ENCODE measurements around the gene IPO8. TPM values are rescaled to one million over a fixed set of nuclear protein-coding genes. Genes with fewer than 3 reads are reported as not detected.
"Not testable (repeated sequence)": the region's sequence is repeated elsewhere in the genome, so short reads cannot be mapped to it uniquely, and the experiment has no call there.

IPO8 gene
- total RNA-seq, 1 experiment from 2014 or later, result 33.6 TPM

DNA sequence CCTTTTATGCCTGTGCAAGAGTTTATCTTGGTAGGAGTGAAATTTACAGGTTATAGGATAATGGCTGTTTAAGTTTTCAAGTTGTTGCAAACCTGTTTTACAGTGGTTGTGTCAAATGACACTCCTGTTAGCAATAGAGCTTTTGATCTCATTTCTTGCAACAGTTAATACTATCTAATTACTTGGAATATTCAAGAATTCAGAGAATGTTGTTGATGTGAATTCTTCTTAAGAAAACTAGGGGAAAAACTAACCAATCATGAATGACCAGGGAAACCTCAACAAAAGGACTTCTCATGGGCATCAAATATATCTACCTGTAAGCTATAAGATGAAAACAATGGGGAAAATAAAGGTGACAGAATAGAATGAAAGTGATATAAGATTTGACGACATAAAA lies 85.0 kb downstream of the IPO8 start:
- Histone ChIP-seq H3K27me3 (ENCODE audit: low read length) (no peaks in the 10 kb centered on the region), H3K9me2 (replicated peaks; ENCODE audit: insufficient read depth, low read length) (no peaks in the 10 kb centered on the region), H3K9me3 (ENCODE audit: low read length) (no peaks in the 10 kb centered on the region), H3K9ac (ENCODE audit: low read length) (no peak overlapping the region), H3K4me3 (ENCODE audit: low read length) (no peak overlapping the region), H3K4me2 (ENCODE audit: low read depth, low read length, poor library complexity, severe bottlenecking) (no peak overlapping the region), H2AFZ (ENCODE audit: low read length) (no peak overlapping the region), H3K36me3 (ENCODE audit: insufficient read depth, low read length) (no peaks in the 10 kb centered on the region), H3K4me1 (ENCODE audit: low read length) (no peaks in the 10 kb centered on the region), H3K79me2 (ENCODE audit: low read length) (no peaks in the 10 kb centered on the region), H4K20me1 (ENCODE audit: insufficient read depth, low read depth, low read length) (no peaks in the 10 kb centered on the region), H3K27ac (ENCODE audit: low read length) (no peak overlapping the region)
- no peak for DNase-seq

DNA sequence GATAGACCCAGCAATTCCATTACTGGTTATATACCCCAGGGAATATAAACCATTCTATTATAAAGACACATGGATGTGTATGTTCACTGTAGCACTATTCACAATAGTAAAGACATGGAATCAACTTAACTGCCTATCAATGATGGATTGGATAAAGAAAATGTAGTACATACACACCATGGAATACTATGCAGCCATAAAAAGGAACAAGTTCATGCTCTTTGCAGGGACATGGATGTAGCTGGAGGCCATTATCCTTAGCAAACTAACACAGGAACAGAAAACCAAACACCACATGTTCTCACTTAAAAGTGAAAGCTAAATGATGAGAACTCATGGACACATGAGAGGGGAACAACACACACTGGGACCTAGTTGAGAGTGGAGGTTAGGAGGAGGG lies 85.8 kb downstream of the IPO8 start:
- H3K4me3 ChIP-seq (ENCODE audit: low read length); H4K20me1 ChIP-seq (ENCODE audit: insufficient read depth, low read depth, low read length); H3K9me2 ChIP-seq (replicated peaks; ENCODE audit: insufficient read depth, low read length); H3K36me3 ChIP-seq (ENCODE audit: insufficient read depth, low read length); H3K79me2 ChIP-seq (ENCODE audit: low read length); H3K4me1 ChIP-seq (ENCODE audit: low read length); H2AFZ ChIP-seq (ENCODE audit: low read length); H3K27me3 ChIP-seq (ENCODE audit: low read length); DNase-seq; H3K9me3 ChIP-seq (ENCODE audit: low read length); H3K27ac ChIP-seq (ENCODE audit: low read length); H3K9ac ChIP-seq (ENCODE audit: low read length); H3K4me2 ChIP-seq (ENCODE audit: low read depth, low read length, poor library complexity, severe bottlenecking): not testable (repeated sequence)

GRCh38 chr12:30604302-30604701 lies 91.4 kb downstream of the IPO8 start:
- not testable (repeated sequence) for H3K79me2 ChIP-seq (ENCODE audit: low read length); H3K9me2 ChIP-seq (replicated peaks; ENCODE audit: insufficient read depth, low read length); H2AFZ ChIP-seq (ENCODE audit: low read length); DNase-seq; H3K9me3 ChIP-seq (ENCODE audit: low read length); H3K27ac ChIP-seq (ENCODE audit: low read length); H3K27me3 ChIP-seq (ENCODE audit: low read length); H3K36me3 ChIP-seq (ENCODE audit: insufficient read depth, low read length); H3K4me3 ChIP-seq (ENCODE audit: low read length); H3K4me2 ChIP-seq (ENCODE audit: low read depth, low read length, poor library complexity, severe bottlenecking); H3K9ac ChIP-seq (ENCODE audit: low read length); H3K4me1 ChIP-seq (ENCODE audit: low read length); H4K20me1 ChIP-seq (ENCODE audit: insufficient read depth, low read depth, low read length)

DNA sequence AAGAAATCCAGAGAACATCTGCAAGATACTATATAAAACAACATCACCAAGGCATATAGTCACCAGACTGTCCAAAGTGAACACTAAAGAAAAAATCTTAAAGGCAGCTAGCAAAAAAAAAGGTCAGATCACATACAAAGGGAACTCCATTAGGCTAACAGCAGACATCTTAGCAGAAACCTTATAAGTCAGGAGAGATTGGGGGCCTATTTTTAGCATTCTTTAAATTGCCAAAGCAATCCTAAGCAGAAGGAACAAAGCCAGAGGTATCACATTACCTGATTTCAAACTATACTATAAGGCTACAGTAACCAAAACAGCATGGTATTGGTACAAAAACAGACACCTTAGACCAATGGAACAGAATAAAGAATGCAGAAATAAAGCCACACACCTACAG lies 92.5 kb downstream of the IPO8 start:
- no peaks in the 10 kb centered on the region for H3K36me3 ChIP-seq (ENCODE audit: insufficient read depth, low read length)
- H3K9me2 ChIP-seq (replicated peaks; ENCODE audit: insufficient read depth, low read length), result no peaks in the 10 kb centered on the region
- H3K4me1 ChIP-seq (ENCODE audit: low read length), result no peaks in the 10 kb centered on the region
- no peaks in the 10 kb centered on the region for H3K27me3 ChIP-seq (ENCODE audit: low read length)
- no peak overlapping the region for H3K4me2 ChIP-seq (ENCODE audit: low read depth, low read length, poor library complexity, severe bottlenecking)
- no peak overlapping the region for H3K4me3 ChIP-seq (ENCODE audit: low read length)
- H3K27ac ChIP-seq (ENCODE audit: low read length), result no peak overlapping the region
- no peaks in the 10 kb centered on the region for H3K79me2 ChIP-seq (ENCODE audit: low read length)
- H3K9ac ChIP-seq (ENCODE audit: low read length), result no peak overlapping the region
- H2AFZ ChIP-seq (ENCODE audit: low read length), result no peak overlapping the region
- no peak for DNase-seq
- no peaks in the 10 kb centered on the region for H4K20me1 ChIP-seq (ENCODE audit: insufficient read depth, low read depth, low read length)
- no peaks in the 10 kb centered on the region for H3K9me3 ChIP-seq (ENCODE audit: low read length)

DNA sequence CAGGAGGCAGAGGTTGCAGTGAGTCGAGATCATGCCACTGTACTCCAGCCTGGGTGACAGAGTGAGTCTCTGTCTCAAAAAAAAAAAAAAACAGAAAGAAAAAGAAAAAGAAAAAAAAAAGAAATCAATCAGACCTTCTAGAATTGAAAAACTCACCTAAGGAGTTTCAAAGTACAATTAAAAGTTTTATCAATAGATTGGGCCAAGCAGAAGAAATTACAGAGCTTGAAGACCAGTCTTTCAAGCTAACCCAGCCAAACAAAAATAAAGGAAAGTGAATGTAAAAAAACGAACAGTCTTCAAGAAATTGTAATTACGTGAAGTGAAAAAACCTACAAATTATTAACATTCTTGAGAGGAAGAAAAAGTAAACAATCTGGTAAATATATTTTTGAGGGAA lies 93.0 kb downstream of the IPO8 start:
- H3K27me3 ChIP-seq (ENCODE audit: low read length), result no peaks in the 10 kb centered on the region
- no peak for DNase-seq
- no peaks in the 10 kb centered on the region for H3K36me3 ChIP-seq (ENCODE audit: insufficient read depth, low read length)
- no peaks in the 10 kb centered on the region for H3K9me3 ChIP-seq (ENCODE audit: low read length)
- H3K9me2 ChIP-seq (replicated peaks; ENCODE audit: insufficient read depth, low read length), result no peaks in the 10 kb centered on the region
- no peak overlapping the region for H3K4me2 ChIP-seq (ENCODE audit: low read depth, low read length, poor library complexity, severe bottlenecking)
- no peak overlapping the region for H3K27ac ChIP-seq (ENCODE audit: low read length)
- H2AFZ ChIP-seq (ENCODE audit: low read length), result no peak overlapping the region
- H3K4me3 ChIP-seq (ENCODE audit: low read length), result no peak overlapping the region
- H3K79me2 ChIP-seq (ENCODE audit: low read length), result no peaks in the 10 kb centered on the region
- H4K20me1 ChIP-seq (ENCODE audit: insufficient read depth, low read depth, low read length), result no peaks in the 10 kb centered on the region
- H3K9ac ChIP-seq (ENCODE audit: low read length), result no peak overlapping the region
- no peaks in the 10 kb centered on the region for H3K4me1 ChIP-seq (ENCODE audit: low read length)

DNA sequence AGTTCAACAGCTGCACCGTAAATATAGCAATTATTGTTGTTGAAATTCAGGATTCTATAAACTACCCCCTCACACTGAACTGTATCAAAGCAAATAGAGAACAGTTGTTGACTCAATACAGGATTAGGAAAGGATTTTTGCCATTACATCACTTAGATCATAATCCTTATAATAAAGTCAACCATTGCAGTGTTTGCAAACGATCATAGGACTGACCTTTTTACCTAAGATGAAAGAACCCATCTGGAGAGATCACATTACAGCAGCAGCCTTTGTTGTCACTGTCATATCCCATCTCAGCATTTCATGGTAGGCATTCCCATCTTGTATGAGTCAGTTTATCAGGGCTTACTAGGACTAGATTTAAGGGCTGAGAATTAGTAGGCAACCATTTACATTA lies 96.1 kb downstream of the IPO8 start:
- no peaks in the 10 kb centered on the region for H3K9me3 ChIP-seq (ENCODE audit: low read length)
- no peak for DNase-seq
- H3K4me1 ChIP-seq (ENCODE audit: low read length), result no peaks in the 10 kb centered on the region
- H3K79me2 ChIP-seq (ENCODE audit: low read length), result no peaks in the 10 kb centered on the region
- H3K27me3 ChIP-seq (ENCODE audit: low read length), result no peaks in the 10 kb centered on the region
- no peak overlapping the region for H2AFZ ChIP-seq (ENCODE audit: low read length)
- H3K9ac ChIP-seq (ENCODE audit: low read length), result no peak overlapping the region
- H3K4me2 ChIP-seq (ENCODE audit: low read depth, low read length, poor library complexity, severe bottlenecking), result no peak overlapping the region
- no peak overlapping the region for H3K4me3 ChIP-seq (ENCODE audit: low read length)
- H3K36me3 ChIP-seq (ENCODE audit: insufficient read depth, low read length), result no peaks in the 10 kb centered on the region
- H4K20me1 ChIP-seq (ENCODE audit: insufficient read depth, low read depth, low read length), result no peaks in the 10 kb centered on the region
- no peaks in the 10 kb centered on the region for H3K9me2 ChIP-seq (replicated peaks; ENCODE audit: insufficient read depth, low read length)
- no peak overlapping the region for H3K27ac ChIP-seq (ENCODE audit: low read length)

GRCh38 chr12:30598889-30599288 lies 96.8 kb downstream of the IPO8 start:
- H3K4me3 ChIP-seq (ENCODE audit: low read length), result no peak overlapping the region
- H3K36me3 ChIP-seq (ENCODE audit: insufficient read depth, low read length), result no peaks in the 10 kb centered on the region
- DNase-seq, result no peak
- H3K9me2 ChIP-seq (replicated peaks; ENCODE audit: insufficient read depth, low read length), result no peaks in the 10 kb centered on the region
- H2AFZ ChIP-seq (ENCODE audit: low read length), result no peak overlapping the region
- H3K27ac ChIP-seq (ENCODE audit: low read length), result no peak overlapping the region
- no peaks in the 10 kb centered on the region for H3K79me2 ChIP-seq (ENCODE audit: low read length)
- no peaks in the 10 kb centered on the region for H3K9me3 ChIP-seq (ENCODE audit: low read length)
- H3K27me3 ChIP-seq (ENCODE audit: low read length), result no peaks in the 10 kb centered on the region
- H3K4me2 ChIP-seq (ENCODE audit: low read depth, low read length, poor library complexity, severe bottlenecking), result no peak overlapping the region
- no peak overlapping the region for H3K9ac ChIP-seq (ENCODE audit: low read length)
- no peaks in the 10 kb centered on the region for H4K20me1 ChIP-seq (ENCODE audit: insufficient read depth, low read depth, low read length)
- H3K4me1 ChIP-seq (ENCODE audit: low read length), result no peaks in the 10 kb centered on the region

GRCh38 chr12:30595742-30596141 lies 99.9 kb downstream of the IPO8 start:
- Histone ChIP-seq H3K9me3 (ENCODE audit: low read length) (no peaks in the 10 kb centered on the region), H3K79me2 (ENCODE audit: low read length) (no peaks in the 10 kb centered on the region), H3K4me1 (ENCODE audit: low read length) (no peaks in the 10 kb centered on the region), H3K27ac (ENCODE audit: low read length) (no peak overlapping the region), H3K4me2 (ENCODE audit: low read depth, low read length, poor library complexity, severe bottlenecking) (no peak overlapping the region), H3K4me3 (ENCODE audit: low read length) (no peak overlapping the region), H4K20me1 (ENCODE audit: insufficient read depth, low read depth, low read length) (no peaks in the 10 kb centered on the region), H3K9ac (ENCODE audit: low read length) (no peak overlapping the region), H2AFZ (ENCODE audit: low read length) (no peak overlapping the region), H3K27me3 (ENCODE audit: low read length) (no peaks in the 10 kb centered on the region), H3K36me3 (ENCODE audit: insufficient read depth, low read length) (no peaks in the 10 kb centered on the region), H3K9me2 (replicated peaks; ENCODE audit: insufficient read depth, low read length) (no peaks in the 10 kb centered on the region)
- no peak for DNase-seq

- Histone ChIP-seq H3K9me2 (replicated peaks; ENCODE audit: insufficient read depth, low read length) (no peaks in the 10 kb centered on the region), H3K9me3 (ENCODE audit: low read length) (no peaks in the 10 kb centered on the region), H3K4me1 (ENCODE audit: low read length) (no peaks in the 10 kb centered on the region), H3K4me2 (ENCODE audit: low read depth, low read length, poor library complexity, severe bottlenecking) (no peak overlapping the region), H4K20me1 (ENCODE audit: insufficient read depth, low read depth, low read length) (no peaks in the 10 kb centered on the region), H2AFZ (ENCODE audit: low read length) (no peak overlapping the region), H3K9ac (ENCODE audit: low read length) (no peak overlapping the region), H3K36me3 (ENCODE audit: insufficient read depth, low read length) (no peaks in the 10 kb centered on the region), H3K27ac (ENCODE audit: low read length) (no peak overlapping the region), H3K4me3 (ENCODE audit: low read length) (no peak overlapping the region), H3K27me3 (ENCODE audit: low read length) (no peaks in the 10 kb centered on the region), H3K79me2 (ENCODE audit: low read length) (no peaks in the 10 kb centered on the region)
- no peak for DNase-seq
These were observed 101.2 kb downstream of the IPO8 start for GRCh38 chr12:30594509-30594908.

Data from Karpas-422 (cell line).